GM21576 (cell line): ENCODE data around the gene RAB36.

Experiments used
- ATAC-seq: cut with Tn5 transposase; IDR thresholded peaks from one replicate; pipeline ENCODE4 v1.9.1; 2021; ENCODE audit warnings: mild to moderate bottlenecking, moderate library complexity; ENCODE audit not compliant: unreplicated experiment

RAB36 gene

GRCh38 chr22:23157560-23158515 lies 12.6 kb downstream of the RAB36 start:
- no peak for ATAC-seq

- no peak for ATAC-seq
These were observed 13.4 kb downstream of the RAB36 start for GRCh38 chr22:23158516-23159290.

GRCh38 chr22:23159291-23159630 lies 14.0 kb downstream of the RAB36 start:
- no peak for ATAC-seq

- no peak for ATAC-seq
These were observed 15.8 kb downstream of the RAB36 start for GRCh38 chr22:23161029-23161428.

- no peak for ATAC-seq
These were observed 16.3 kb downstream of the RAB36 start for GRCh38 chr22:23161574-23161973.

- ATAC-seq = no peak
These were observed 18.4 kb downstream of the RAB36 start for GRCh38 chr22:23163665-23164064.

GRCh38 chr22:23164091-23164490 lies 18.8 kb downstream of the RAB36 start:
- no peak for ATAC-seq

GRCh38 chr22:23166042-23166831 lies 21.0 kb downstream of the RAB36 start:
- ATAC-seq = no peak

GRCh38 chr22:23166841-23167616 lies 21.8 kb downstream of the RAB36 start:
- ATAC-seq = no peak

- ATAC-seq = no peak
These were observed 23.2 kb downstream of the RAB36 start for GRCh38 chr22:23168391-23169042.

- ATAC-seq = no peak
These were observed 23.7 kb downstream of the RAB36 start for GRCh38 chr22:23169043-23169406.

GRCh38 chr22:23175817-23176644 lies 30.8 kb downstream of the RAB36 start:
- no peak for ATAC-seq

- ATAC-seq = no peak
These were observed 31.4 kb downstream of the RAB36 start for GRCh38 chr22:23176645-23177027.

GRCh38 chr22:23177197-23177596 lies 31.9 kb downstream of the RAB36 start:
- ATAC-seq = no peak

GRCh38 chr22:23178512-23179254 lies 33.4 kb downstream of the RAB36 start:
- ATAC-seq = no peak

- no peak for ATAC-seq
These were observed 34.4 kb downstream of the RAB36 start for GRCh38 chr22:23179381-23180299.

- ATAC-seq = no peak
These were observed 35.1 kb downstream of the RAB36 start, which contains the start of gene BCR for GRCh38 chr22:23180301-23180892. Gene BCR (plus strand): TSS chr22:23180509. CDS start chr22:23180961, 452 bp downstream.
